ENCODE data around the gene CERCAM. TPM values are rescaled to one million over a fixed set of nuclear protein-coding genes. Genes with fewer than 3 reads are reported as not detected.

The CERCAM gene
- total and polyA plus RNA-seq, 2 of the 4 experiments (the other 2 are of a cell fraction), result 15.1 to 118 TPM

DNA sequence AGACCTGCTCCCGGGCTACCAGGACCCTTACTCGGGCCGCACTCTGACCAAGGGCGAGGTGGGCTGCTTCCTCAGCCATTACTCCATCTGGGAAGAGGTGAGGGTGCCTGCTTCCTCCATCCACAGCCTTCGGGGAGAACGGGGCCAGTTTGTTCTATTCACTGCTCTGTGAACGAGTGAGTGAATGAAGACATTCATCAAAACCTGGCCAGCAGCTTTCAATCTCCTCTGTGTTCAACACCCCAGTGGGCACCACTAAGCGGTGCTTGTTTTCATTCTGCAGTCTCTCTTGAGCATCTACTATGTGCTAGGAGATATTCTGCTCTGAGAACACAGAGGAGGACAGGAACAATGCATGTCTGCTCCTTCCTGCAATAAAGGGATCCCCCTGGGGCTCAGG is 10.6 kb downstream of the CERCAM start:
- Histone ChIP-seq H3K9me3 (ENCODE audit: control insufficient read depth, insufficient read depth, low read length) (no peaks in the 10 kb centered on the region), H2BK5ac (ENCODE audit: low read depth, low read length, poor library complexity, severe bottlenecking) (no peak overlapping the region), H4K5ac (ENCODE audit: low read depth, low read length) (no peak overlapping the region), H3K4me3 (ENCODE audit: insufficient read depth, low read depth, low read length) (no peak overlapping the region), H2BK20ac (ENCODE audit: low read depth, low read length) (no peak overlapping the region), H4K20me1 (ENCODE audit: insufficient read depth, low read length) (no peaks in the 10 kb centered on the region), H2AFZ (replicated peaks; ENCODE audit: low read length, poor library complexity) (no peak overlapping the region), H3K9me1 (ENCODE audit: insufficient read depth, low read length) (no peaks in the 10 kb centered on the region), H2AK5ac (ENCODE audit: low read depth, low read length) (no peak overlapping the region), H3K4me1 (ENCODE audit: control insufficient read depth, insufficient read depth, low read length) (no peaks in the 10 kb centered on the region), H3K36me3 (ENCODE audit: control insufficient read depth, insufficient read depth, low read length) (peaks cover 20% of the 10 kb centered on the region), H3K4ac (ENCODE audit: low read depth, low read length) (no peak overlapping the region), H3K18ac (ENCODE audit: low read depth, low read length) (no peak overlapping the region), H3K27me3 (ENCODE audit: control insufficient read depth, insufficient read depth, low read length) (no peaks in the 10 kb centered on the region), H2BK120ac (ENCODE audit: low read depth, low read length) (no peak overlapping the region), H4K8ac (ENCODE audit: low read depth in 2 of 2, low read length in 2 of 2) (no peak overlapping the region), H3K4me2 (ENCODE audit: low read depth, low read length) (no peak overlapping the region), H3K79me1 (ENCODE audit: low read depth in 1 of 2, low read length in 2 of 2) (no peaks in the 10 kb centered on the region), H3K56ac (ENCODE audit: extremely low read depth, insufficient read depth, low read length) (no peak overlapping the region), H3K23ac (ENCODE audit: low read depth, low read length) (no peak overlapping the region), H4K91ac (ENCODE audit: insufficient read depth, low read depth, low read length) (no peak overlapping the region), H2AK9ac (replicated peaks; ENCODE audit: low read depth, low read length, poor library complexity) (no peak overlapping the region), H2BK15ac (ENCODE audit: low read depth, low read length) (no peak overlapping the region), H3K27ac (ENCODE audit: insufficient read depth, low read length) (no peak overlapping the region), H3K9ac (ENCODE audit: low read depth, low read length) (no peak overlapping the region), H3K14ac (replicated peaks; ENCODE audit: low read depth, low read length) (no peak overlapping the region)
- POLR2A ChIA-PET (ENCODE audit: unreplicated experiment), result no interaction called here
- no CpG with 5 or more reads among the region's 8 CpGs for WGBS, 2 experiments (ENCODE audit: extremely low coverage in 2 of 2, insufficient read length in 1 of 2)
- no peak for TF ChIP-seq RFX5 (IDR thresholded peaks at IDR 0.05; ENCODE audit: low read depth, low read length)
- no peak for TF ChIP-seq RCOR1 (IDR thresholded peaks at IDR 0.05; ENCODE audit: insufficient replicate concordance, low read length)
- TF ChIP-seq RAD21 (IDR thresholded peaks at IDR 0.05; ENCODE audit: low read length), result no peak
- TF ChIP-seq SMC3 (IDR thresholded peaks at IDR 0.05; ENCODE audit: low read depth, low read length), result no peak
- no peak for TF ChIP-seq MXI1 (IDR thresholded peaks at IDR 0.05; ENCODE audit: borderline replicate concordance, low read depth, low read length)
- TF ChIP-seq, protein P1, sequence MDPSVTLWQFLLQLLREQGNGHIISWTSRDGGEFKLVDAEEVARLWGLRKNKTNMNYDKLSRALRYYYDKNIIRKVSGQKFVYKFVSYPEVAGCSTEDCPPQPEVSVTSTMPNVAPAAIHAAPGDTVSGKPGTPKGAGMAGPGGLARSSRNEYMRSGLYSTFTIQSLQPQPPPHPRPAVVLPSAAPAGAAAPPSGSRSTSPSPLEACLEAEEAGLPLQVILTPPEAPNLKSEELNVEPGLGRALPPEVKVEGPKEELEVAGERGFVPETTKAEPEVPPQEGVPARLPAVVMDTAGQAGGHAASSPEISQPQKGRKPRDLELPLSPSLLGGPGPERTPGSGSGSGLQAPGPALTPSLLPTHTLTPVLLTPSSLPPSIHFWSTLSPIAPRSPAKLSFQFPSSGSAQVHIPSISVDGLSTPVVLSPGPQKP (IDR thresholded peaks at IDR 0.05; ENCODE audit: borderline replicate concordance, low read depth, low read length), result no peak
- TF ChIP-seq MAFK (IDR thresholded peaks at IDR 0.05; ENCODE audit: low read depth, low read length), result no peak
- TF ChIP-seq BHLHE40 (IDR thresholded peaks at IDR 0.05; ENCODE audit: low read depth, low read length), result no peak
- no peak for TF ChIP-seq CEBPB (IDR thresholded peaks at IDR 0.05; ENCODE audit: low read depth, low read length)
- no peak for TF ChIP-seq POLR2A (IDR thresholded peaks at IDR 0.05; ENCODE audit: low read depth, low read length)
- no peak for TF ChIP-seq FOS (IDR thresholded peaks at IDR 0.05; ENCODE audit: low read depth, low read length)
- TF ChIP-seq CTCF (conservative IDR thresholded peaks at IDR 0.05; ENCODE audit: low read depth, low read length), result no peak
- TF ChIP-seq USF2 (IDR thresholded peaks at IDR 0.05; ENCODE audit: low read depth, low read length), result no peak
- TF ChIP-seq NFE2L2 (IDR thresholded peaks at IDR 0.05; ENCODE audit: low read depth, low read length), result no peak
- TF ChIP-seq MAZ (IDR thresholded peaks at IDR 0.05; ENCODE audit: borderline replicate concordance, low read depth, low read length), result no peak
- no peak for TF ChIP-seq CHD1 (IDR thresholded peaks at IDR 0.05; ENCODE audit: low read depth, low read length)
- no TSS peak for BruUV-seq (replicated peaks)
- ATAC-seq (ENCODE audit: low read depth), result no peak
- in situ Hi-C loops (cut with MboI; ENCODE audit: low sequenced_read_pairs) (no loop called here), intact Hi-C loops (cut with micrococcal nuclease) (no loop called here), dilution Hi-C loops (cut with HindIII; ENCODE audit: low sequenced_read_pairs, unreplicated experiment) (no loop called here)
- CTCF ChIA-PET, result no interaction called here
- DNase-seq, result no peak

Data from IMR-90 (cell line).